Measurements from ENCODE around the gene ACTN4. TPM values are rescaled to one million over a fixed set of nuclear protein-coding genes. Genes with fewer than 3 reads are reported as not detected.

Gene ACTN4
- total and polyA plus RNA-seq, 9 donors: 68.8 to 281 (median 224) TPM

GRCh38 chr19:38665950-38666662, 18.7 kb downstream of the ACTN4 start:
- H3K36me3 ChIP-seq (ENCODE audit: control insufficient read depth, insufficient read depth, low read length): peaks cover 4% of the 10 kb centered on the region
- DNase-seq: peak; percentile 72
- H3K9me3 ChIP-seq (replicated peaks; ENCODE audit: control insufficient read depth, low read depth, low read length): no peaks in the 10 kb centered on the region
- H3K4me1 ChIP-seq (ENCODE audit: control insufficient read depth, insufficient read depth, low read length): peaks cover 90% of the 10 kb centered on the region
- peak overlapping the region; percentile 96 for H3K27ac ChIP-seq (ENCODE audit: low read length)
- no peak overlapping the region for H3K4me3 ChIP-seq (ENCODE audit: low read length)
- WGBS (ENCODE audit: insufficient coverage): 57% methylated on average over 11 of the region's 19 CpGs
- no peaks in the 10 kb centered on the region for H3K27me3 ChIP-seq (ENCODE audit: control insufficient read depth, insufficient read depth, low read length)

- Histone ChIP-seq H3K4me1 (ENCODE audit: control insufficient read depth, insufficient read depth, low read length) (peaks cover 91% of the 10 kb centered on the region), H3K27ac (ENCODE audit: low read length) (peak overlapping the region; percentile 96), H3K36me3 (ENCODE audit: control insufficient read depth, insufficient read depth, low read length) (peaks cover 4% of the 10 kb centered on the region), H3K27me3 (ENCODE audit: control insufficient read depth, insufficient read depth, low read length) (no peaks in the 10 kb centered on the region), H3K4me3 (ENCODE audit: low read length) (no peak overlapping the region), H3K9me3 (replicated peaks; ENCODE audit: control insufficient read depth, low read depth, low read length) (no peaks in the 10 kb centered on the region)
- peak; percentile 90 for DNase-seq
- WGBS (ENCODE audit: insufficient coverage): 0% methylated on average over 2 of the region's 10 CpGs
Observed at GRCh38 chr19:38666663-38667511, 19.4 kb downstream of the ACTN4 start.

GRCh38 chr19:38667661-38668171, 20.3 kb downstream of the ACTN4 start:
- Histone ChIP-seq H3K27ac (ENCODE audit: low read length) (peak overlapping the region; percentile 96), H3K9me3 (replicated peaks; ENCODE audit: control insufficient read depth, low read depth, low read length) (no peaks in the 10 kb centered on the region), H3K4me3 (ENCODE audit: low read length) (no peak overlapping the region), H3K36me3 (ENCODE audit: control insufficient read depth, insufficient read depth, low read length) (peaks cover 2% of the 10 kb centered on the region), H3K4me1 (ENCODE audit: control insufficient read depth, insufficient read depth, low read length) (peaks cover 84% of the 10 kb centered on the region), H3K27me3 (ENCODE audit: control insufficient read depth, insufficient read depth, low read length) (no peaks in the 10 kb centered on the region)
- DNase-seq: peak; percentile 44
- 34% methylated on average over 4 of the region's 8 CpGs for WGBS (ENCODE audit: insufficient coverage)

GRCh38 chr19:38669552-38669951, 22.1 kb downstream of the ACTN4 start:
- H3K4me3 ChIP-seq (ENCODE audit: low read length): no peak overlapping the region
- 67% methylated on average over 5 of the region's 5 CpGs for WGBS (ENCODE audit: insufficient coverage)
- no peaks in the 10 kb centered on the region for H3K27me3 ChIP-seq (ENCODE audit: control insufficient read depth, insufficient read depth, low read length)
- DNase-seq: peak; percentile 54
- peaks cover 73% of the 10 kb centered on the region for H3K4me1 ChIP-seq (ENCODE audit: control insufficient read depth, insufficient read depth, low read length)
- H3K9me3 ChIP-seq (replicated peaks; ENCODE audit: control insufficient read depth, low read depth, low read length): no peaks in the 10 kb centered on the region
- peak overlapping the region; percentile 57 for H3K27ac ChIP-seq (ENCODE audit: low read length)
- peaks cover 5% of the 10 kb centered on the region for H3K36me3 ChIP-seq (ENCODE audit: control insufficient read depth, insufficient read depth, low read length)

- Histone ChIP-seq H3K9me3 (replicated peaks; ENCODE audit: control insufficient read depth, low read depth, low read length) (no peaks in the 10 kb centered on the region), H3K27ac (ENCODE audit: low read length) (peak overlapping the region; percentile 80), H3K27me3 (ENCODE audit: control insufficient read depth, insufficient read depth, low read length) (no peaks in the 10 kb centered on the region), H3K36me3 (ENCODE audit: control insufficient read depth, insufficient read depth, low read length) (peaks cover 4% of the 10 kb centered on the region), H3K4me3 (ENCODE audit: low read length) (no peak overlapping the region), H3K4me1 (ENCODE audit: control insufficient read depth, insufficient read depth, low read length) (peaks cover 73% of the 10 kb centered on the region)
- DNase-seq: no peak
- no CpG with 5 or more reads among the region's 3 CpGs for WGBS (ENCODE audit: insufficient coverage)
Observed at GRCh38 chr19:38670921-38671398, 23.5 kb downstream of the ACTN4 start.

- peaks cover 4% of the 10 kb centered on the region for H3K36me3 ChIP-seq (ENCODE audit: control insufficient read depth, insufficient read depth, low read length)
- DNase-seq: no peak
- WGBS (ENCODE audit: insufficient coverage): 66% methylated on average over 4 of the region's 4 CpGs
- peaks cover 73% of the 10 kb centered on the region for H3K4me1 ChIP-seq (ENCODE audit: control insufficient read depth, insufficient read depth, low read length)
- H3K4me3 ChIP-seq (ENCODE audit: low read length): no peak overlapping the region
- H3K9me3 ChIP-seq (replicated peaks; ENCODE audit: control insufficient read depth, low read depth, low read length): no peaks in the 10 kb centered on the region
- peak overlapping the region; percentile 80 for H3K27ac ChIP-seq (ENCODE audit: low read length)
- no peaks in the 10 kb centered on the region for H3K27me3 ChIP-seq (ENCODE audit: control insufficient read depth, insufficient read depth, low read length)
Observed at GRCh38 chr19:38671654-38672053, 24.2 kb downstream of the ACTN4 start.

- H3K4me1 ChIP-seq (ENCODE audit: control insufficient read depth, insufficient read depth, low read length): peaks cover 62% of the 10 kb centered on the region
- H3K27ac ChIP-seq (ENCODE audit: low read length): no peak overlapping the region
- peaks cover 7% of the 10 kb centered on the region for H3K36me3 ChIP-seq (ENCODE audit: control insufficient read depth, insufficient read depth, low read length)
- H3K4me3 ChIP-seq (ENCODE audit: low read length): no peak overlapping the region
- no peak for DNase-seq
- WGBS (ENCODE audit: insufficient coverage): no CpG with 5 or more reads among the region's 4 CpGs
- no peaks in the 10 kb centered on the region for H3K27me3 ChIP-seq (ENCODE audit: control insufficient read depth, insufficient read depth, low read length)
- H3K9me3 ChIP-seq (replicated peaks; ENCODE audit: control insufficient read depth, low read depth, low read length): no peaks in the 10 kb centered on the region
Observed at GRCh38 chr19:38673030-38673429, 25.6 kb downstream of the ACTN4 start.

- H3K27ac ChIP-seq (ENCODE audit: low read length): peak overlapping the region; percentile 87
- no peaks in the 10 kb centered on the region for H3K27me3 ChIP-seq (ENCODE audit: control insufficient read depth, insufficient read depth, low read length)
- no peaks in the 10 kb centered on the region for H3K9me3 ChIP-seq (replicated peaks; ENCODE audit: control insufficient read depth, low read depth, low read length)
- peak; percentile 60 for DNase-seq
- peaks cover 54% of the 10 kb centered on the region for H3K4me1 ChIP-seq (ENCODE audit: control insufficient read depth, insufficient read depth, low read length)
- H3K36me3 ChIP-seq (ENCODE audit: control insufficient read depth, insufficient read depth, low read length): peaks cover 15% of the 10 kb centered on the region
- no peak overlapping the region for H3K4me3 ChIP-seq (ENCODE audit: low read length)
- WGBS (ENCODE audit: insufficient coverage): 89% methylated on average over 11 of the region's 16 CpGs
Observed at GRCh38 chr19:38674388-38675171, 27.1 kb downstream of the ACTN4 start.

- peaks cover 45% of the 10 kb centered on the region for H3K4me1 ChIP-seq (ENCODE audit: control insufficient read depth, insufficient read depth, low read length)
- 100% methylated on average over 1 of the region's 5 CpGs for WGBS (ENCODE audit: insufficient coverage)
- no peak for DNase-seq
- no peaks in the 10 kb centered on the region for H3K9me3 ChIP-seq (replicated peaks; ENCODE audit: control insufficient read depth, low read depth, low read length)
- no peak overlapping the region for H3K4me3 ChIP-seq (ENCODE audit: low read length)
- H3K36me3 ChIP-seq (ENCODE audit: control insufficient read depth, insufficient read depth, low read length): peaks cover 15% of the 10 kb centered on the region
- no peaks in the 10 kb centered on the region for H3K27me3 ChIP-seq (ENCODE audit: control insufficient read depth, insufficient read depth, low read length)
- H3K27ac ChIP-seq (ENCODE audit: low read length): peak overlapping the region; percentile 87
Observed at GRCh38 chr19:38675611-38676010, 28.2 kb downstream of the ACTN4 start.
